GM19023 (cell line): ENCODE measurements around the gene HMOX1.

Experiments used
- ATAC-seq: cut with Tn5 transposase; IDR thresholded peaks from one replicate; pipeline ENCODE4 v1.9.1; 2021; ENCODE audit warnings: mild to moderate bottlenecking, moderate library complexity; ENCODE audit not compliant: unreplicated experiment

Gene HMOX1

GRCh38 chr22:35400501-35400790, 19.6 kb downstream of the HMOX1 start:
- peak; percentile 4 for ATAC-seq

GRCh38 chr22:35401863-35402262, 21.0 kb downstream of the HMOX1 start:
- no peak for ATAC-seq

- ATAC-seq: no peak
Observed at GRCh38 chr22:35403356-35403755, 22.5 kb downstream of the HMOX1 start.

DNA sequence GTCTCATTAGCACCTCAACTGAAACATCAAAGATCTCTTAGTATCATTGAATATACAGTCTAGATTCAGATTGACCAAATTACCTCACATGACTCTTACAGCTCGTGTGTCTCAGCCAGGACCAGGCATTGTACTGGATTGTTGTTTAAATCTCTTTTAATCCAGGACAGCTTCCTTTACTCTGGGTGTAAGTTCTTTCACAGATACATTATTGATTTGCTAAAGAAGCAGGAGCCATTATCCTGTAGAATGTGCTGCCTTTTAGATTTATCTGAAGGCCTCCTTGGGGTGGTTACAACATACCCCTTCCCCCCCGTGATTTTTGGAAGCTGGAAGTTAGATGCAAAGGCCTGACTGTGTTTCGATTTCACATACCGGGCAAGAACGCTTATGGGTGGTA, 23.3 kb downstream of the HMOX1 start:
- no peak for ATAC-seq

DNA sequence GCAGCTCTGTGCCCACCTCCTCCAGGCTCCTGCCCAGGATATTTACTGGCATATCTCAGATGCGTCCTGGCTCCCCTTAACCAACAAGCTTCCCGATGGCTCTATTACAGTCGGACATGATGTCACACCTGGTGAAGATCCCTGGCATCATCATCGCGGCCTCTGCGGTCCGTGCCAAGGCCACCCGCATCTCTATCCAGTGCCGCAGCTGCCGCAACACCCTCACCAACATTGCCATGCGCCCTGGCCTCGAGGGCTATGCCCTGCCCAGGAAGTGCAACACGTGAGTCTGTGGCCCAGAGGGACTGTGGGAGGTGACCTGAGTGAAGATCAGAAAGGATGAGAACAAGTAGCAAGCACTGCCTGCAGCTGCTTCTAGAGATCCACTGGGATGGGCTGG, 25.5 kb downstream of the HMOX1 start:
- no peak for ATAC-seq

DNA sequence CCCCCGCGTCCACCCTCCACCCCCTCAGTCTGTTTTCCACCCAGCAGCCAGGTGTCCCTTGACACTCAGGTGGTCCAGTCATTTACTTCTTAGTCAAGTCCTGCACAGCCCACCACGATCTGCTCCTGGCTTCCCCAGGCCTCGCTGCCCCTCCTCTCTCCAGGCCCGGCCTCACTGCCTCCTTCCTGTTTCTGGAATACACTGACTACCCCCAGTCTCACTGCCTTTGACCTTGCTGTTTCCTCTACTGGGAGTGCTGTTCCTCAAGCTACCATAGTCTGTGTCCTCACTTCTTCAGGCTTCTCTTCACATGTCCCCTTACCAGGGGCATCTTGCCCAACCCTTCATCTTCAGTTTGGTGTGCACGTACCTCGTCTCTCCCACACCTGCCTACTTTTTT, 26.5 kb downstream of the HMOX1 start:
- ATAC-seq: no peak

DNA sequence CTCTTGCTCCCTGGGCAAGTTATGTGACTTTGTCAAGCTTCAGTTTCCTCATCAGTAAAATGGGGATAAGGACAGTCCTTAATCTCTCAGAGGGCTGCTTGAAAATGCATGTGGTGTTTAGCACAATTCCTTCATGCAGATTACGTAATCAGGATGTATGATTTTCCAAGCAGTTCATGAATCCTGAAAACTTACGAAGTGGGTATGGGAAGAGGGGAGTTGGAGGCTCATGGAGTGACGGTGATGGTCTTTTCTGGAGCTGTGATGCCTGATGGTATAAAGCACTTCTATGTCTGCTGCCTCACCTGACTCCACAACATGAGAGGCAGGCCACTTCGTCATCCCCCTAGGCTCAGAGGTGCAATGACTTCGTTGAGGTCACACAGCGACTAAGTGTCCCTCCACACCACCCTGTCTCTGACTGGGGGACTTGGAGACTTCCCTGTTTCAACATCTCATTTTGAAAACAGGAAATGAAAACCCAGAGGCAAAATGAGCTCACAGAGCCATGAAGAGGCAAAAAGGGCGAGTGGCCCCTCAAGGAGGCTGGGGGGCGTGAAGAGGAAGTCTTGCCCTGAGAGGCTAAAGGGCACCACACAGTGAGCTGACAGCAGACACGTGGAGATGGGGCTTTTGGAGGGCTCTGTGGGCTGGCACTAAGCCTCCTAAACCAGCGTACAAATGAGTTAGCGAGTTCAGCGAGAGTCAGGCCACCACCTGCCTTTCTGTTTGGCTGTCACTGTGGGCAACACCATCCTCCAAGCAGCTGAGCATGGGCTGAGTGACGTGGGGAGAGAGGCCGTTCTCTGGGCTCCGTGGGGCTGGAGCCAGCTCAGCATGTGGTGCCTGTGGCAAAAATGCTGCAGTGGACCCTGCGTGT, 29.1 kb downstream of the HMOX1 start:
- ATAC-seq: peak; percentile 57

GRCh38 chr22:35410663-35411034, 29.8 kb downstream of the HMOX1 start:
- ATAC-seq: no peak

- ATAC-seq: no peak
Observed at GRCh38 chr22:35411102-35411501, 30.2 kb downstream of the HMOX1 start.

- ATAC-seq: no peak
Observed at GRCh38 chr22:35413624-35414023, 32.7 kb downstream of the HMOX1 start.

- ATAC-seq: no peak
Observed at GRCh38 chr22:35417606-35418005, 36.7 kb downstream of the HMOX1 start.

DNA sequence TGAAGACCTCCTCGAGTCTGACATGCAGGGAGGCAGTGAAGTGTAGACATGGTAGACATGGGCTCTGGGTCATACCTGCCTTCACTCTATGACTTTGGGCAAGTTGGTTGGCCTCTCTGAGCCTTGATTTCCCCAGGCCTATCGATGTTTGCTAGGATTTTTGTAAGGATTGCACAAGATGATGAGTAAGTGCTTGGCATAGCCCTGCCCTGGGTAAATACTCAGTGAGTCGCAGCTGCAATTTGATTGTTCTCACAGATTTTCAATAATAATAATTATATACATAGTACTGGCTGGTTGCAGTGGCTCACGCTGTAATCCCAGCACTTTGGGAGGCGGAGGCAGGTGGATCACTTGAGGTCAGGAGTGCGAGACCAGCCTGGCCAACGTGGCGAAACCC, 37.2 kb downstream of the HMOX1 start:
- ATAC-seq: no peak

DNA sequence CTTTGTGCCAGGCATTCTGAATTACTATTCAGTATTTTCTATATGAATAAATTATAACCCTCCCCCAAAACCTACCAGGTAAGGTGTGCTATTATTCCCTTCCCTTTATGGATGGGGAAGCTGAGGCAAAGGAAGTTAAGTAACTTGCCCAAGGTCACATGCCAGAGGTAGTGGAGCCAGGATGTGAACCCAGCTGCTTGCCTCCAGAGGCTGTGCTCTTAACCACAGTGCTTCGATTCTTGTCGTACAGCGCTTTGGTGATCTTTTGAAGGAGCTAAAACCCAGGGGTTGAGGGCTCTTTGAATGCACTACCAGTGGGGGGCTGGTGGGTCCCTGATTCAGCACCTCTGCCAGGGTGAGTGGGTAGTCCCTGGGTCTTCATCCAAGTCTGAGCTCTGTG, 37.8 kb downstream of the HMOX1 start:
- no peak for ATAC-seq

- ATAC-seq: no peak
Observed at GRCh38 chr22:35419756-35420155, 38.9 kb downstream of the HMOX1 start.

DNA sequence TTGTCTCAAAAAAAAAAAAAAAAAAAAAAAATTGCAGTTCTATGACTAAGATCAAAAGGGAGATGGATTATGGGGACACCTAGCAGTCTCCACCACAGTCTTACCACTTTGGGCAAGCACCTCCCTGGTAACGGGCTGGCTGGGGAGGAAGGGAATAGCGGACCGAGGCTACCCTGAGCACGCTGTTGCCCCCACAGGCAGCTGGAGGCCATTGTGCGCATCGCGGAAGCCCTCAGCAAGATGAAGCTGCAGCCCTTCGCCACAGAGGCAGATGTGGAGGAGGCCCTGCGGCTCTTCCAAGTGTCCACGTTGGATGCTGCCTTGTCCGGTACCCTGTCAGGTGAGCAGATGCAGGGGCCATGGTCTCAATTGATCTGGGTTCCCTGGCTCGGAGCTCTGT, 40.2 kb downstream of the HMOX1 start:
- no peak for ATAC-seq

DNA sequence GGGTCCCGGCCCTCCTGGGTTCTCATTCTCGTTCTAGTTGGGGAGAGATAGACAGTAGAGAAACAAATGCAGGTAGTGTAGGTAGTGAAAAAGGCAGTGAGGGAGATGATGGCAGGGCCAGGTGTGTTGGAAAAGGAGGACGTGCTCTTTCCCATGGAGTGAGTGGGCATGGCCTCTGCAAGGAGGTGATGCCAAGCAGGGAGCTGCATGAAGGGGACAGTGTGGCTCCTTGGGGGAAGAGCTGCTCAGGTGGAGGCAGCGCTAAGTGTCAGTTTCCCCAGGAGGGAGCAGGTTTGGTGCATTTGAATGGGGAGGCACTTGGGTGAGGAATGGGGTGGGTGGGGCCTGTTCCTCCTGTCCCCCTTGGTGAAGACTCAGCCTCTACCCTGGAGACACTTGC, 41.2 kb downstream of the HMOX1 start:
- no peak for ATAC-seq

GRCh38 chr22:35422936-35423335, 42.0 kb downstream of the HMOX1 start:
- no peak for ATAC-seq

DNA sequence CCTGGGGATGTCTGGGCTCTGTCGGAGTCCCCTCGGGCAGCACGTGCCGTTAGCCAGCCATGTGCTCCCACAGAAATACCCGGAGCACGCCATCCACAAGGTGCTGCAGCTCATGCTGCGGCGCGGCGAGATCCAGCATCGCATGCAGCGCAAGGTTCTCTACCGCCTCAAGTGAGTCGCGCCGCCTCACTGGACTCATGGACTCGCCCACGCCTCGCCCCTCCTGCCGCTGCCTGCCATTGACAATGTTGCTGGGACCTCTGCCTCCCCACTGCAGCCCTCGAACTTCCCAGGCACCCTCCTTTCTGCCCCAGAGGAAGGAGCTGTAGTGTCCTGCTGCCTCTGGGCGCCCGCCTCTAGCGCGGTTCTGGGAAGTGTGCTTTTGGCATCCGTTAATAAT, 43.2 kb downstream of the HMOX1 start:
- ATAC-seq: no peak

- no peak for ATAC-seq
Observed at GRCh38 chr22:35424761-35425160, 43.9 kb downstream of the HMOX1 start.

GRCh38 chr22:35425546-35425945, 44.6 kb downstream of the HMOX1 start:
- no peak for ATAC-seq

GRCh38 chr22:35425971-35426800, 45.3 kb downstream of the HMOX1 start:
- ATAC-seq: no peak

DNA sequence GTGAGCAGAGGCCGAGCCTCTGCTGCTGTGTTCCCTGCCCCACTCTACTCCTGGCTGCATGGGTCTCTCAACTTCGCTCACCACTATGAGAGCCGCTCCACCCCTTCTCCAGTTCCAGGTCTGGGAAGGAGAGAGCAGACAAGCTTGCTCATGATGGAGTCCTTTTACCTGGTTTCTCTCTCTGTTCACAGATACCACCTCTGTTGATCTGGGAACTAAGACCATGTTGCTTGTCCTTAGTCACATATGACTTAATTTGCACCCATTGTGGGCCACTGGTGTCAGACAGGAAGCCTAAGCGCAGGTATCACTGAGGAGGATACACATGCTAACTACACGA, 45.9 kb downstream of the HMOX1 start:
- ATAC-seq: no peak
